Umbilical cord (tissue), 2 donors: ENCODE data around the gene RUVBL1. TPM values are rescaled to one million over a fixed set of nuclear protein-coding genes. Genes with fewer than 3 reads are reported as not detected.

Source experiments
- DNase-seq: peaks from one replicate; pipeline ENCODE4 v3.0.0-alpha.2; 2015; ENCODE audit warnings: low spot score
- total RNA-seq: library from RNA; depleted of rRNA; stranded (reverse); fragments of >200 nt; gene quantifications from one replicate; pipeline ENCODE4 v1.2.3, GENCODE V29; 2014; ENCODE audit warnings: low replicate concordance; ENCODE audit not compliant: insufficient read depth

RUVBL1 gene
- total RNA-seq, 1 donor from 2014 or later: 29.4 TPM

DNA sequence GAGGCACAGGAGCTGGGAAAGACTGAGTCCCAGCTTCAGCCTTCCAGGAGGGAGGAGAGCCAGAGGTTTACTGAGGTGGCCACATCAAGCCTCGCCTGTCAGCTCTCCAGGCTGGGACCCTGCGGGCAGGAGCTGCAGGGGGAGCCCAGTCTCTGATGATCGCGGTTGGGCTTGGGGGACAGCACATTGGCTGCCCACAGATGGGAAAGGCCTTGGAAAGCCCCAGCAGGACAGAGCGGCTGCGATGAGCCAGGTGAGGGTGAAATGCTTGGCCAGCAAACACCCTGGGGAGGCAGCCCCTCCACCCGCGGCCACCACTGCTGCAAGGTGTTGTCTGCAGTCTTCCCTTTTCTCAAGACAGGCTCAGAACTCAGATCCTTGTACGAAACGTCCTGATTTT lies 40.2 kb downstream of the RUVBL1 start:
- DNase-seq: no peak

DNA sequence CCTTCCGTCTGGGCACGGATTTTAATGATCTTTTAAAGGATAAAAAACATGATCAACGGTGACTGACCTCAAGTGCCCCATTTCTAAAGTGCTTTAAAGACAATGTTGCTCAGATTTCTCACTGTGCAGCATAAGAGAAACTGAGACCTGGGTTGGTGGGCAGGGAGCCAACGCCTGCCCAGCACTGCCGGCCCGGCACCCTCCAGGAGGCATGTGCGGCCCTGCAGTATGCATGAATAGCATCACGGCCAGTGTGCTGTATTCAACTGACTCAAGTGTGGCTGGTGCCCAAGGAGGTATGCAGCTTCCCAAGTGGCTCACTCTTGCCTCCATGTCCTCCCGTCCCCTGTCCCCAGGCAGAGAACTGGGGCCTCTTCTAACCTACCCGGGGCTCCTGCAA lies 41.1 kb downstream of the RUVBL1 start:
- no peak for DNase-seq

DNA sequence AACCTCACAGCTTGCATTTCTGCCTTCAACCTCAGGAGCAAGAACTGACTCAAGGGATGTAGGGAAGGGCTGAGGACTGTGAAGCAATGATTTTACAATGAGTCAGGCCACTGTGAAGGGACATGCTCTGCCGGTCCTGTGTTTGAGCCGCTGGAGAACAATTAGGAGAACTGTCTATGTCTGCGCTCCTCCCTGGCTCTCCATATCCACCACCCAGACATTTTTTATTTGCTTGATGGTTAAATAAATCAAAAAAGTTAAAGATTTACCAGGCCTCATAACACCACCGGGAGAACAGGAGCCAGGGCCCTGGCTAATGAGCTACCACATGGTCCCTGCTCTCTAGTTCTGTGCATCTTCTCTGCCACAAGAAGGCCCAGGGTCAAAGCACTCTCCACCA lies 41.8 kb downstream of the RUVBL1 start:
- no peak for DNase-seq

DNA sequence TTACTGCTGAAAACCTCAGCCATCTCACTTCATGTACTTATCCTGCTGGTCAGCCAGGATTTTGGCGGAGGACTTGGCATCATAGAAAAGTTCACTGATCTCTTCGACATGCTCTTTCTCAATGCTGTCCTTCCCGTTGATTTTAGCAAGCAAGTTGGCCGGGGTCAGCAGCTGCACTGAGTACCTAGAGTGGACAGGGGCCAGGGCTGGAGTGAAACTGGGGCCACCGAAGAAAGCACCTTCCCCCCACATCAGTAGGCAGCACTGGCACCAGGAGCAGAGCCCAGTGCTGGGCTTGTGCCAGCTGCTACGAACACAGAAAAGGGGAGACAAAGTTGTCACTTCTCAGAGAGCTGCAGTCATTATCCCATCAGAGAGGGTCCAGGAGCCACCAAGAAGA lies 42.4 kb downstream of the RUVBL1 start:
- no peak for DNase-seq

DNA sequence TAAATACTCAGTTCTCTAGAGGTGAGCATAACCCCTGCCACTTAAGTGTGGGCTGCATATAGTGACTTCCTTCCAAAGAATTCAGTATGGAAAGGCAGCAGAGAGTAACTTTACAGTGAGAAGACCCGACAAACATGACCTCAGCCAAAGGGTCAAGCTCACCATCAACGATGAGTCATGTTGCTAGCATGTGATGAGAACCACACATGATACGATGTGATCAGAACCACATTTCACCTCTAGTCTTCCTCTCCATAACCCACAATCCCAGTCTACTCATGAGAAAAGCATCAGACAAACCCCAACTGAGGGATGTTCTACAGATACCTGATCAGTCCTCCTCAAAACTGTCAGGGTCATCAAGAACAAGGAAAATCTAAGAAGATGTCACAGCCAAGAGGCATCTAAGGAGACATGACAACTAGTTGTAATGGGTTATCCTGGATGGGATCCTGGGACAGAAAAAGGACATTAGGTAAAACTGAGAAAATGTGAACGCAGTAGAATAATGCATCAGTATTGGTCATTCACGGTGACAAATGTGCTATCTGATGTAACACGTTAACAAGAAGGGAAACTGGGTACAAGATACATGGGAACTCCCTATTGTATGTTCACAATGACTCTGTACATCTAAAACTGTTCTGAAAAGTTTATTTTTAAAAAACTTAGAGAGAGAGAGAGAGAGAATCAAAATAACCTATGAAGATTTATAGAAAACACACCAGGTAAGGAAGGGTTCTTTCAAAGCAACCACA lies 43.1 kb downstream of the RUVBL1 start:
- no peak for DNase-seq

DNA sequence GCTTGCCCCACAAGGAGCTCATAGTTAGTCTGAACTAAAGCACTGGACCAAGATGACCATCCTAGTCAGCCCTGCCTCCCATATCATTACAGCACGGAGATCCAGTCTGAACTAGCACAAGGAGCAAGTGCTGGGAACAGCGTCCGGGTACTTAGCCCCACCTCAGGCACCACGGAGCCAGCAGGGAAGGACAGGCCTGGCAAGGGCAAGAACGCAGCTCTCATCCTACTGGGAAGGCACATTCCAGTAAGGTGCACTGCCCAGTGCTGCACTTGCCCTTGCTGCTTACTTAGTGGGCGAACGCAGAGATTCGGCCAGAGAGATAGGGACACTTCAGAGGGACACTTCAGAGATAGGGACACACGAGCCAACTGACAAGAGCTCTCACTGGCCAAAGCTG lies 43.8 kb downstream of the RUVBL1 start:
- DNase-seq: no peak

DNA sequence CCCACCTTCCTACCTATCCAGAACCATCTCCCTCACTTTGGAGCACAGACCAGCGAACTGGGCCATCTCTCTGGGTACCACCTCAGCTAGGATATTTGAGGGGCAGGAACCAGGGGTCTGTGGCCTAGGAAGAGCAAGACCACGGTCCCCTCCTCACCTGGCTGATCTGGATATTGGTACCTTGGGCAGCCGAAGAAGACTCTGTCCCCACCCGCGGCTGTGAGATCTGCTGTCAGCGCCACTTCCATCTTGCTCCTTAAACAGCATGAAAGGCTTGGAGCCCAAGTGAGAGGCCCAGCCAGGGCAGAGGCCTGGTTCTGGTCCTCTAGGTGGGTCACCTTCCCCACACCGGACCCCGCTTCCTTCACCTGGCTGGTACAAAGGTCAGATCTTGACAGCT lies 44.7 kb downstream of the RUVBL1 start:
- DNase-seq: no peak

DNA sequence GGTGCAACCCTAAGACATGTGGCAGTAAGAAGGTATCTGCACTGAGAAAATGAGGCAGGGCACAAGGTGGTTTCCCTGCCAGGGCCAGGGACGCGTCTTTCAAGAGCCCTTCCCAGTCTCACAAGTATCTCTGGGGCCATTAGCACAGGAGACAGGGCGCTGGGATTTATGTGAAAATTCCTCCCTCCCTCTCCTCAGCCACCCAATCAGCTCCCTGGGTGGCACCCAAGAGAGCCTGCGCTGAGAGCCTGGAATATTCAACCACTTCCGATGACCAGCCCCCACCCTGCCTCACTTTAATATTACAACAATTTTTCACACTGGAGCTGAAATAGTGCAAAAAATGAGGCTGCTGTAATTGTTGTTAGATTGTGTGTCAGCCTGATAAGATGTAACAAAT lies 45.3 kb downstream of the RUVBL1 start:
- DNase-seq: no peak

DNA sequence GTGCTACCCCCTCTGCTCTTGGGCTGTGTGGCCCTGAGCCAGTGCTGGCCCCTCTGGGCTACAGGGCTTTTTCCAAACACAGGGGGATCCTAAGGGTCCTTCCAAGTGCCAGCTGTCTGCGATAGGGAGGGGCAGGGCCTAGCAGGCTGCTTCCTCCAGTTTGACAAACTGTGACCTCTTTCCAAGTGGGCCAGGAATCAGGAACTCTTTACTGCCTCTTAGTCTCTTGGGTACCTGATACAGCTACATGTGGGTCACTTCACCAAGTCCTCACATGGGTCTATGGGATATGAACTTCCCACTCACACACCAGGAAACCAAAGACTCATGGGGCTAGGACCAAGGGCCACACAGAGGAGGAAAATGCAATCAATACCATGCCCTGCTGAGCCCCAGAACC lies 45.9 kb downstream of the RUVBL1 start:
- DNase-seq: no peak

DNA sequence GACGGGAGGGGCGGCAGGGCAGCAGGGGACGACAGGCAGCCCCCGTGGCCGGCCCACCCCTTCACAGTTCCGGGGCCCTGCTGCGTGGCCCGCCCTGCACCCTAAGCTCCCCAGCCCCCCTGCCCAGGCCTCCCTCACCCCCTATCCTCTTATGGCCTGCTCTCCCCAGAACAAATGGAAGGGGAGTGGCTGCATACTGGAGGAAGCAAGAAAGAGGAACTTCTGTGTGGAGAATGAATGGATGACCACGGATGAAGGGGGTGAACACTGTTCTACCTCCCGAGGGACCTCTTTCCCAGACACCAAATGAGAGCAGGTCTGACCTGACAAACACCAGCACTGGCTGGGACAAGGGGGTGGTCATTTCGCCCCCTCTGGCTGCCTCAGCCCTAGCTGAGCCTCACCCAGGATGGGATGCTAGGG lies 46.4 kb downstream of the RUVBL1 start:
- DNase-seq: peak; percentile 15

DNA sequence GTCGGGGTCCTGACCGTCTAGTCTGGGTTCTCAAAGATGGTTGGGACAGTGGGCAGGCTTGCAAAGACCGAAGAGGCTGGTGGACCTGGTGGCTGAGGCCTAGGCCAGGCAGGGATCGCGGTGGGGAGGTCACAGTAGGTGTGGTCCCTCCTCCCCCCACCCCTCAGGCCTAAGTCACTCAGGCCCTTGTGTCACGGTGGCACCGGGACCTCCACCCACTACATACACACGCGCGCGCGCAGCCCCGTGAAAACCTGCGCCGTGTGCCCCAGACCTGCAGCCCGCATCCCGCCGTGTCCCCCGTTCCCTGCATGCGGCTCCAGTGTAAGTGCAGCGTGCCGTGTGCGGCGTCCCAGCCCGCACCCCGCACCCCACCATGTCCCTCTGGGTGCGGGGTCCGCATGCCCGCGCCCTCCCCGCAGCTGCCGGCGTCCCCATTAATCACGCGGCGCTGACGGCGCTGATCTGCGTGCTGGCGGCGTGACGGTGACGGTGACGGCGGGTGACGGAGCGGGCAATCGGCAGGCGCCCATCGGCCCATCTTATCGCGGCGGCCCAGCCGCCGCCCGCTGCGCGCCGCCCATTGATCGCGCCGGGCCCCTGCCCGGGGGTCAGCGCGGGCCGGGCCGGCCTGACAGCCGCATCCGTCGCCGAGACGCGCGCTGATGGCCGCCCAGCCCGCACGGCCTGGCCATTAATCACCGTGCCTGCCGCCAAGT lies 47.0 kb downstream of the RUVBL1 start:
- peak; percentile 8 for DNase-seq

DNA sequence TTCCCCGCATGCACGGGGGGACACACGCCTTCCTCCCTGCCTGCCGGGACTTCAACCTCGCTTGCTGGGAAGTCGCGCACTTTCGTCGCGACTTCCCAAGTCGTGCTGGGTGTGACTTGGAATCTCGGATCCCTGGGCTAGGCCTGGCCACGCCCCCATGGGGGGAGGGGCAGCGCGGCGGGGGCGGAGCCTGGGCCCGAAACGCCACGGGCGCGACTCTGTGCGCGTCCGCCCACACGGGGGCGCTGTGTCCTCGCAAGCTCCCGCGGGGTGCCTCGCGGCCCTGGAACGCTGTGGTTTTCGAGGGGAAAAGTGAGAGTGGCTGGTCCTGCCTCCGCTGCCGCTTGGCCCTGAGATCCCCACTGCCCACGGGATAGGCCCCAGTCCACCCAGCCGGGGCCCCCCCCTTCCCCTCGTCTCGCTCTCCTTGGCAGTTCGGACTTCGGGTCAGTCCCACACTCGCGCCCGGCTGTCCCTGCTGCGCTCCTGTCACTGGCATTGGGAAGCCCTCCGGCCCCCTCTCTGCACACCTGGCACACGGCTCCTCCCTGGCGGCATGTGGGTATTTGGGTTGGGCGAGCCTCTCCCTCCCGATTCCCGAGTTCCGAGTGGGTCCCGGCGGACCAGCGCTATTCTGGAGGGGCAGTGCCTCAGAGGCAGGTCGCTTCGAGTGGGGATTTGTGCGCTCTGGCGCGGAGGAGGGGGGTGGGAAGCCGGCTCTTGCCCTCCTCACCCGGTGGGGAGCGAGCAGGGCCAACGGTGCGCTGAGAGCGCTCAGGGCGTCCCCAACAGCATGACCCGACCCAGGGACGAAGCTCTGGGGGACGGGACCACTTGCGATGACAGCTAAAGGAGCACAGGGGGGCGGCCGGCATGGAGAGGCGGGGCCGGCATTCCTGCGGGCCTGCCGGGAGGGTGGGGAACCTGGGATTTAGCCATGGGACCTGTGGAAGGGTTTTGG lies 47.8 kb downstream of the RUVBL1 start:
- DNase-seq: peak; percentile 86

DNA sequence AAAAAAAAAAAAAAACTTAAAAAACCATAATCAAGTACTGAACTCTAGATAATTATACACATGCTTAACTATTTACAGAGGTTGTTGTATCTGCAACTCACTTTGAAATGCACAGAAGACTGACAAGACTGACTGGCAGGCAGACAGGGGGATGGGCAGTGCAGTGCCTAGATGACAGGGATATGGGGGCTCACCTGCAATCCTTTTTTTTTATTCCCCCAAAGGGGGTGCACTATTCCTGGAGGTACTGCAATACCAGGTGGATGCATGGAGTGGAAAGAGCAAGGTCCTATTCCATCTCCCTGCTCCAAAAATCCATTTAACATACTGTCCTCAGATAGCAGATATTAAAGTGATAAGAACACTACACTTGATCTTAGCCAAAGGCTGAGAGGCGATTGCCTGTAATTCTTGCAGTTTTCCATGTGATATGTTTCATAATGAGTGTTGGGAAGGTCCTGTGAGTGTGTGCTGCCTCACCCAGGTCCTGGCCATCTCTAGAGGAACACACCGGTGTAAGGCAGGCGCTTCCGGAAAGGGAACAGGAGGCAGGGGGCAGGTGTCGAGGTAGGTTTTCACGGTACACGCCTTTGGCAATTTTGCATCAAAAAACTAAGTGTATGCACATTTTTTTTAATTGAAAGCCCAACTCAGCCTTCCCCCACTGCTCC lies 48.6 kb downstream of the RUVBL1 start:
- DNase-seq: no peak

DNA sequence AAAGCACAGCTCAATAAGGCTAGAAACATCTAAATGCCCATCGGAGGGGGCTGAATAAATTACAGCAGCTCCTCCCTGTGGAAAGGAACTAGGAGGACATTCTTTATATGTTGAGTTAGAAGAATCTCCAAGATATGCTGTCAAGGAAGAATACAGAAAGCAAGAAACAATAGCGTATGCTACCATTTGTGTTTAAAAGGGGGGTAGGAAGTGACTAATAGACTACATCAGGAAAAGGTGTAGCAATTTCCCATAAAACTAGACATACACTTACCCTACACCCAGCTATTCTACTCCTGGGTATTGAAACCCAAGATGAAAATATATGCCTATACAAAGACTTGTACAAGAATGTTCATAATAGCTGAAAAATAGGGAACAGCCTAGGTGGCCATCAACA lies 49.8 kb downstream of the RUVBL1 start:
- no peak for DNase-seq

DNA sequence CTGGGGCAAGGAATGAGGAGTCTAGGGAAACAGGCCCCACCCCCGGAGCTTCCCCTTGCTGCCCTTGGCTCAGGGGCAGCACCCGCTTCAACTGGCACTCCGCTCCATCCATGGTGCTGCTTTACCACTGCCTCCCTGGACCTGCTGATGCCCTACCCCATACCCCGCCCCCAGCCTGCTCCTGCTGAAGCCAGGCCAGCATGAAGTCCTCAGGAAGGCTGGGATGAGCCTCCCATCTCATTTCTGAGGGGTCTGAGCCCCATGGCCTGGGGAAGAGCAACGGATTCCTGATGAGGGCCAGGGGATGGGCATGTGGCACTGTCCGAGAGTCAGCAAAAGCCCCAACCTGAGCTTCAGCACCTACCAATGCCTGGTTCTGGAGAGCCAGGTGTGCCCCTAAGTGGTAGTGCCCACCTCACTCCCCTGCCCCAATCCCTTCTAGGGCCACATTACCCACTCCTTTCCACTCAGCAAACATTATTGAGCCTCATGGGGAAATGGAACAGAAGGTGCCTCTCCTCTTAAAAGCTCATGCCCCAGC lies 50.4 kb downstream of the RUVBL1 start:
- no peak for DNase-seq

DNA sequence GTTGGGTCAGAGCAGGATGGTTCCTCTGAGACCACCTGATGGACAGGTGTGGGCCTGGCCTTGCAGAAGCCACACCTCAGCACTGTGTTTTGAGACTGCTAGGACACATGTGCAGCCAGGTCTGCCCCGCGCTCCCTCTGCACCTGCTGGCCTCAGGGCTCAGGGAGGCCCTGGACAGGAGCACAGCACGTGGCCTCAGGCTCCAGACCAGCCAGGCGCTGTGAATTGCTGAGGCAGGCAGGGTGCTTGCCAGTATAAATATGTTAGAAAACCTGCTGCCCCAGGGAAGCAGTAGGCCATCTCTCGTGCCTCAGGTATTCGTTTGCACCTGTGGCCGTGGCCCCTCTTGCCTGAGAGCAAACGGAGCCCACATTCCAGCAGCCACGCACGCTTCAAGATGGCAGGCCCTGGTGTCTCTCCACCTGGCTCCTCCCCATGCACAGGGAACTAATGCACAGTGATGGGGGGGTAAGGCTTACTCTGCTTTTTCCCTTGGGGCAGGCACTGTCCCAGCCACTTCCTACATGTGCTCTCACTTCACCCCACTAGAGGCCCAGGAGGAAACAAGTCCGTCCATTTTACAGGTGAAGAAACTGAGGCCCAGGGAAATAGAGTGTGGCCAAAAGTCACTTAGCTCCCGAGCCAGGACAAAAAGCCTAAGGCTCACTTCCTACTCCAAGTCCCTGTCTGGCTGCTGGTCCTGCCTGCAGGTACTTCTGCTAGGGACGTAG lies 51.0 kb downstream of the RUVBL1 start:
- no peak for DNase-seq

DNA sequence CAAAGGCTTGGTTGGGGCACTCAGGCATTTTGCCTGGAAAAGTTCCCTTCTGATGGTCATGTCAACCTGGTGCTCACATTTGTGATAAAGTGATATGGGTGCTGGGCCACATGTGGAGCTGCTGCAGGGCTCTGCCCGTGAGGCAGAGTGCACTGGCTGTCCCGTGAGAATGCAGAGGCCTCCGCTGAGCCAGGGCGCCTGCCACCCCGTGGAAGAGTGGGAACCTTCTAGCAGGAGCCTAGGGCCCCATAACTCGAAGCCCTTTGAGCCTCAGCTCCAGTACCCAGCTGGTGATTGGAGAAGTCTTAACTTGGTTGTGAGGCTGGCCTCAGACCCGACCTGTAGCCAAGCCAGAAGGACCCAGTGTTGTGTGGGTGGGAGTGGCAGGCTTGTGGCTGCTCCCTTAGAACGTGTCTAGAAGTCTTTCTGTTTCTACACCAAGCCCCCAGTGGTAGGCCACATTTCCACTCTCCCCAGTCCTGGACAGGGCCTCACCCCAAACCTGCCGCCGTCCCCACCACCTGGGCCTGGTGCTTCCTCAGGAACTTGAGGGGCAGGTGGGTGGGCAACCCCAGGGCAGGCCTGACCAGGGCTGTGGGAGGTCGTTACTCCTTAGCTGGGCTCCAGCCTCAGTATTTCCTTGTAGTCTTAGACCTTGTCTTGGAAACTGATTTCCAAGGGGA lies 51.7 kb downstream of the RUVBL1 start:
- DNase-seq: no peak

DNA sequence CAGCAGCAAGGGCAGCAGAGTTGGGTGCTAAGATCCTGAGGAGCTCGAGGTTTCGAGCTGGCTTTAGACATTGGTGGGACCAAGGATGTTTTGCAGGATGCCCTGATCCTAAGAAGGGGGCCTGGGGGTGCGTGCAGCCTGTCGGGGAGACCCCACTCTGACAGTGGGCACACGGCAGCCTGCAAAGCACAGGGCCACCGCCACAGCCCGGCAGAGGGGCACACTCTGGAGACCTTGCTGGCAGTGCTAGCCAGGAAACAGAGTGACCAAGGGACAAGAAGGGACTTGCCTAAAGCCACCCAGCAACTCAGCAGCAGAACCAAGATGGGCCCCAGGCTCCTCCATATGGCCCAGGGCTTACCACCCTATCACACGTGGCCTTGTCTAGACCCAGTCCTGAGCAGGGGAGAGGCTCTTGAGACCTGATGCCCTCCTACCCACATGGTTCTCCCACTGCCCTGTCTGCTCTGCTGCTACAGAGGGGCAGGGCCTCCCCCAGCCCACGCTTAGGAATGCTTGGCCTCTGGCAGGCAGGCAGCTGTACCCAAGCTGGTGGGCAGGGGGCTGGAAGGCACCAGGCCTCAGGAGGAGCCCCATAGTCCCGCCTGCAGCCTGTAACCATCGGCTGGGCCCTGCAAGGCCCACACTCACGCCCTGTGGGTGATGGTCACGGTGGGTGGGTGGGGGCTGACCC lies 52.6 kb downstream of the RUVBL1 start:
- DNase-seq: no peak

DNA sequence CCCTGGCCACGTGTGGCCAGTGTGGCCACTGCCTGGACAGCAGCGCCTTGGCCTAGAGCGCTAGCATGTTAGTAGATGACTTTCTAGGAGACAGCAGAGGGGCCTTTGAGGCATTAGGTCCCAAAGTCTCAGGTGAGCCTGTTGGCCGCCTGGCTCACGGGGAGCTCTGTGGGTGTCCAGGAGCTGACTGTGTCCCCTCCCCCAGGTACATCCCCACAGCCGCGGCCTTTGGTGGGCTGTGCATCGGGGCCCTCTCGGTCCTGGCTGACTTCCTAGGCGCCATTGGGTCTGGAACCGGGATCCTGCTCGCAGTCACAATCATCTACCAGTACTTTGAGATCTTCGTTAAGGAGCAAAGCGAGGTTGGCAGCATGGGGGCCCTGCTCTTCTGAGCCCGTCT lies 54.3 kb downstream of the RUVBL1 start:
- no peak for DNase-seq
